Measurements from ENCODE around the gene SLC7A11.

SLC7A11 gene

GRCh38 chr4:138114434-138114833, 127.7 kb downstream of the SLC7A11 start:
- ATAC-seq (no peak), DNase-seq (no peak)
- no peak overlapping the region for H3K27ac Mint-ChIP-seq
- no peaks in the 10 kb centered on the region for H3K36me3 Mint-ChIP-seq (ENCODE audit: low read depth)
- H3K4me1 Mint-ChIP-seq: peaks cover 7% of the 10 kb centered on the region
- no peak overlapping the region for H3K4me3 Mint-ChIP-seq
- no peaks in the 10 kb centered on the region for H3K27me3 Mint-ChIP-seq
- H3K9me3 Mint-ChIP-seq: no peaks in the 10 kb centered on the region

All from activated naive CD8-positive, alpha-beta T cell treated with anti-CD3 and anti-CD28 coated beads, Interleukin-2, amount 50 U/mL, for 24 hours (primary cell).